D721Med (cell line): Measurements from ENCODE around the gene ABTB1.

Source experiments
- DNase-seq: peaks from one replicate; pipeline ENCODE4 v3.0.0; 2011; ENCODE audit warnings: low spot score; ENCODE audit not compliant: insufficient read length
- FAIRE-seq: peaks from 2 replicates; lab custom pipeline; 2011; peaks lifted over from hg19 to GRCh38; lab: Jason Lieb, UNC
- CTCF ChIP-seq: IDR thresholded peaks from 2 replicates; pipeline ENCODE4 v1.5.1; 2012; ENCODE audit warnings: mild to moderate bottlenecking, control low read depth; ENCODE audit not compliant: insufficient read depth; ENCODE audit errors: missing control alignments

The ABTB1 gene

GRCh38 chr3:127673191-127674100, 694 bp downstream of the ABTB1 start:
- FAIRE-seq (no peak), DNase-seq (no peak)
- no peak for TF ChIP-seq CTCF

DNA sequence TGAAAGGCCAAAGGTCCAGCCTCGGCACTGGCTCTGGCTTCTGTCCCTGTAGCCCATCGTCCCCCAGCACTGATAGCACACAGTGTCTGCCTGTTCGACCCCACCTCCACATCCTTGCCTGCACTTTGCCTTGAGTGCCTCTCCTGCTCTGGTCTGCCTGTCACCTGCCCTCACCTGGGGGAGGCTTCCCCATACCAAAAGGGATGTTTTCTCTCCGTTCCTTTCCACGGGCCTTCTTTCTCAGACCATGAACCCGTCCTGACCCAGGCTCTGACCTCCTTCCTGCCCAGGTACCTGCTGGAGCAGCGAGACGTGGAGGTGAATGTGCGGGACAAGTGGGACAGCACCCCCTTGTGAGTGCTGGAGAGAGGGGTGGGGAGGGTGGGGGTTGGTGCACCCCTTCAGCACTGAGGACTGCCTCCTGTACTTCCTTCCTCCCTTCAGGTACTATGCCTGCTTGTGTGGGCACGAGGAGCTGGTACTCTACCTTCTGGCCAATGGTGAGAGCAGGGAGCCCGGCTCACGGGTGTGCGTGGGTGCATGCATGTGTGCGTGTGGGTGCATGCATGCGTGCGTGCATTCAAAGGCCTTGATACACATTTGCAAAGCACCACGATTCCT, 1.5 kb downstream of the ABTB1 start:
- FAIRE-seq (no peak), DNase-seq (no peak)
- no peak for TF ChIP-seq CTCF

- no peak for FAIRE-seq
- DNase-seq, result no peak
- no peak for TF ChIP-seq CTCF
These were observed 2.0 kb downstream of the ABTB1 start for GRCh38 chr3:127674790-127675189.

- FAIRE-seq (no peak), DNase-seq (no peak)
- no peak for TF ChIP-seq CTCF
These were observed 3.1 kb downstream of the ABTB1 start for GRCh38 chr3:127675651-127676391.

- FAIRE-seq (no peak), DNase-seq (no peak)
- no peak for TF ChIP-seq CTCF
These were observed 3.7 kb downstream of the ABTB1 start for GRCh38 chr3:127676456-127676855.

- FAIRE-seq (no peak), DNase-seq (no peak)
- TF ChIP-seq CTCF, result no peak
These were observed 4.2 kb downstream of the ABTB1 start for GRCh38 chr3:127676921-127677351.
